OCI-LY3 (cell line): ENCODE results near the gene SERBP1.
"Not testable (repeated sequence)": the region's sequence is repeated elsewhere in the genome, so short reads cannot be mapped to it uniquely, and the experiment has no call there.

ENCODE experiments used
- H2AFZ ChIP-seq: fragments of 200-600, 300-600 bp; shearing (Covaris generic); 2 replicates; pipeline ENCODE4 v1.6.0; 2014; ENCODE audit warnings: antibody characterized with exemption, low read depth, low read length
- H3K27ac ChIP-seq: fragments of 200-600, 300-600 bp; sonication (generic); 2 replicates; pipeline ENCODE4 v1.5.1; 2014; ENCODE audit warnings: mild to moderate bottlenecking, low read length, moderate library complexity, mixed read lengths
- H3K27me3 ChIP-seq: fragments of 200-600, 300-600 bp; sonication (generic); 2 replicates; pipeline ENCODE4 v1.6.1; 2014; ENCODE audit warnings: low read depth, low read length, mixed read lengths
- H3K36me3 ChIP-seq: fragments of 200-600, 300-600 bp; sonication (generic); replicated peaks from 2 replicates; pipeline ENCODE3; 2014; ENCODE audit warnings: low read depth, low read length, mixed read lengths
- H3K4me1 ChIP-seq: fragments of 300-600, 200-600 bp; sonication (generic); 2 replicates; pipeline ENCODE4 v1.6.1; 2014; ENCODE audit warnings: low read length, mixed read lengths
- H3K4me2 ChIP-seq: fragments of 200-600, 300-600 bp; sonication (generic); 2 replicates; pipeline ENCODE4 v1.6.1; 2014; ENCODE audit warnings: low read length, mixed read lengths
- H3K4me3 ChIP-seq: fragments of 300-600, 200-600 bp; sonication (generic); 2 replicates; pipeline ENCODE4 v1.5.1; 2014; ENCODE audit warnings: antibody characterized with exemption, mild to moderate bottlenecking, low read length, moderate library complexity
- H3K79me2 ChIP-seq: fragments of 300-600, 200-600 bp; shearing (Covaris generic); 2 replicates; pipeline ENCODE4 v1.6.1; 2014; ENCODE audit warnings: mild to moderate bottlenecking, low read length, mixed read lengths
- H3K9ac ChIP-seq: fragments of 300-600, 200-600 bp; shearing (Covaris generic); 2 replicates; pipeline ENCODE4 v1.6.0; 2014; ENCODE audit warnings: mild to moderate bottlenecking, low read length, moderate library complexity
- H3K9me3 ChIP-seq: fragments of 200-600, 300-600 bp; shearing (Covaris generic); 2 replicates; pipeline ENCODE4 v1.6.1; 2014; ENCODE audit warnings: low read length, mixed read lengths; ENCODE audit not compliant: insufficient read depth
- H4K20me1 ChIP-seq: fragments of 200-600, 300-600 bp; sonication (generic); 2 replicates; pipeline ENCODE4 v1.6.1; 2016; ENCODE audit warnings: low read length, mixed read lengths; ENCODE audit not compliant: insufficient read depth
- CTCF ChIP-seq: fragments of 200-600, 300-600 bp; sonication (generic); IDR thresholded peaks from 2 replicates; pipeline ENCODE4 v1.5.1; 2014; ENCODE audit warnings: antibody characterized with exemption, low read length, low read depth
- EZH2phosphoT487 ChIP-seq: fragments of 200-600 bp; shearing (Covaris generic); IDR thresholded peaks from 2 replicates; pipeline ENCODE4 v1.6.1; 2018; ENCODE audit warnings: antibody characterized with exemption, mixed run types, low read depth

Gene SERBP1

GRCh38 chr1:67414574-67414973 lies 15.6 kb downstream of the SERBP1 start:
- Histone ChIP-seq H3K4me1 (peaks cover 4% of the 10 kb centered on the region; the same call in 1 of the 2 replicates), H3K36me3 (peaks cover 58% of the 10 kb centered on the region), H3K4me2 (no peak overlapping the region), H4K20me1 (peaks cover 63% of the 10 kb centered on the region), H3K79me2 (peaks cover 87% of the 10 kb centered on the region), H3K27ac (no peak overlapping the region), H3K9me3 (no peaks in the 10 kb centered on the region), H3K9ac (no peak overlapping the region), H2AFZ (no peak overlapping the region), H3K4me3 (no peak overlapping the region), H3K27me3 (no peaks in the 10 kb centered on the region)
- TF ChIP-seq EZH2phosphoT487, result no peak
- no peak for TF ChIP-seq CTCF

- Histone ChIP-seq H3K36me3 (peaks cover 49% of the 10 kb centered on the region), H4K20me1 (peaks cover 53% of the 10 kb centered on the region), H3K79me2 (peaks cover 75% of the 10 kb centered on the region)
- not testable (repeated sequence) for H3K4me2 ChIP-seq, H3K9me3 ChIP-seq, H3K27ac ChIP-seq, H2AFZ ChIP-seq, H3K9ac ChIP-seq, H3K27me3 ChIP-seq, H3K4me3 ChIP-seq, H3K4me1 ChIP-seq
These were observed 17.1 kb downstream of the SERBP1 start for GRCh38 chr1:67413101-67413500.

GRCh38 chr1:67408148-67408547 lies 22.1 kb downstream of the SERBP1 start:
- peaks cover 12% of the 10 kb centered on the region for H4K20me1 ChIP-seq
- no peaks in the 10 kb centered on the region for H3K27me3 ChIP-seq
- H3K9ac ChIP-seq, result no peak overlapping the region
- no peak overlapping the region for H3K27ac ChIP-seq
- H3K4me2 ChIP-seq, result no peak overlapping the region
- H3K79me2 ChIP-seq, result peaks cover 33% of the 10 kb centered on the region
- no peak overlapping the region for H2AFZ ChIP-seq
- peaks cover 26% of the 10 kb centered on the region for H3K36me3 ChIP-seq
- no peaks in the 10 kb centered on the region for H3K4me1 ChIP-seq
- no peak overlapping the region for H3K4me3 ChIP-seq
- no peak for TF ChIP-seq CTCF
- H3K9me3 ChIP-seq, result no peaks in the 10 kb centered on the region

- no peak overlapping the region for H3K4me3 ChIP-seq
- H3K27ac ChIP-seq, result no peak overlapping the region
- H3K4me1 ChIP-seq, result no peaks in the 10 kb centered on the region
- peaks cover 12% of the 10 kb centered on the region for H4K20me1 ChIP-seq
- TF ChIP-seq CTCF, result no peak
- TF ChIP-seq EZH2phosphoT487, result no peak
- no peaks in the 10 kb centered on the region for H3K27me3 ChIP-seq
- no peaks in the 10 kb centered on the region for H3K9me3 ChIP-seq
- H3K79me2 ChIP-seq, result peaks cover 31% of the 10 kb centered on the region
- peaks cover 26% of the 10 kb centered on the region for H3K36me3 ChIP-seq
- no peak overlapping the region for H3K9ac ChIP-seq
- H2AFZ ChIP-seq, result no peak overlapping the region
- H3K4me2 ChIP-seq, result no peak overlapping the region
These were observed 22.7 kb downstream of the SERBP1 start for GRCh38 chr1:67407498-67407897.
